ENCODE data around the gene TPSB2. TPM values are rescaled to one million over a fixed set of nuclear protein-coding genes. Genes with fewer than 3 reads are reported as not detected.
"Not testable (repeated sequence)": the region's sequence is repeated elsewhere in the genome, so short reads cannot be mapped to it uniquely, and the experiment has no call there.

Gene TPSB2
- total RNA-seq, 1 donor from 2014 or later, result 3.6 TPM

DNA sequence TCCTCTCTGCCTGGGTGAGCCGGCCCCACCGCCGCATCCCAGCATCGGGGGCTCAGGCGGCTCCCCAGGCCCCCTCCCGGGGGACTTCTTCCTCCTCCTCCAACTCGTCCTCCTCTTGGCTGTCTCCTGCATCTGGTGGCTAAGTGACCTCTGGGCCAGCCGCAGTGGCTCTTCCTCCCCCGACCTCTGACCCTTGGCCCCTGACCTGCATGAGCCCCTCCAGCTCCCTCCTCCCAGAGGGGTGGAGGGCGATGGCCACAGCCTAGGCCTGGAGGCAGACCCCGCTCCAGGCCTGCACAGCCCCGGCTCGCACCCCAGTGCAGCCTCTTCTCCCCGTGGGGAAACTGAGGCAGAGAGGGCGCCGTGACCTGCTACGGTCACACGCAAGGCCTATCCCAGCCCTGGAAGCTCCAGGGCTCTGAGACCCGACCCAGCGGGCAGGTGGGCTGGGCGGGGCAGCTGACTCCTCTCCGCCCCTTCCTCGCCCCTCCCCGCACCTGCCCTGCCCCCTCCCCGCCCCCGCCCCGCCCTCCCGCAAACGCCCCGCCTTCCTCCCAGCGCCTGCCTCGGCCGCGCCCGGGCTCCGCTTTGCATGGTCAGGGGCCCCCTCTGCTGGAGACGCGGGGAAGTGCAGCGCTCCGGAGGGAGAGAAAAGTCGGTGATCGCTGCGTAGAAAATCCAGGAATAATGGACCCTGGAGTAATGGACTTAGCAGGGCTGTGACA lies 19.2 kb upstream of the TPSB2 start:
- H3K4me1 ChIP-seq; DNase-seq; intact Hi-C loops (cut with micrococcal nuclease); H3K27ac ChIP-seq (replicated peaks); H3K36me3 ChIP-seq; H3K4me3 ChIP-seq; H3K9me3 ChIP-seq (replicated peaks): not testable (repeated sequence)
- peaks cover 23% of the 10 kb centered on the region for H3K27me3 ChIP-seq (ENCODE audit: low read depth)

DNA sequence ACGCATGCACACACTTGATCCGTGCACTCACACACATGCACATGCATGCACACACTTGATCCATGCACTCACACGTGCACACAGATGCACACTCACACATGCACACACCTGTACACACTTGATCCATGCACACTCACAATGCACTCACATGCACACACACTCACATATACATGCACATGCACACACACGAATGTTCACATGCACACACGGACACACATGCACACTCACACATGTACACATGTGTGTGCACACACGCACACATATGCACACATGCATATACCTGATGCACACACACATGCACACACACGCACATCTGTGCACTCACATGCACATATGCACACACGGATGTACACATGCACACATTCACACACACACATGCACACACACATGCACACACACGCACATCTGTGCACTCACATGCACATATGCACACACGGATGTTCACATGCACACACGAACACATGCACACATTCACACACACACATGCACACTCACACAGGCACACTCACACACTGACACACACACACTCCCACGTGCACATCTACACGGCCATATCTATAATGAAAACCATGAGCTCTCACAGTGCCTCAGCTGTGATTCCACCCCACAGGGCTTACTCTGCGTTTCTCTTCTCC lies 18.0 kb upstream of the TPSB2 start:
- H3K27me3 ChIP-seq (ENCODE audit: low read depth), result peaks cover 28% of the 10 kb centered on the region
- DNase-seq; H3K27ac ChIP-seq (replicated peaks); H3K4me3 ChIP-seq; intact Hi-C loops (cut with micrococcal nuclease); H3K4me1 ChIP-seq; H3K36me3 ChIP-seq; H3K9me3 ChIP-seq (replicated peaks): not testable (repeated sequence)

DNA sequence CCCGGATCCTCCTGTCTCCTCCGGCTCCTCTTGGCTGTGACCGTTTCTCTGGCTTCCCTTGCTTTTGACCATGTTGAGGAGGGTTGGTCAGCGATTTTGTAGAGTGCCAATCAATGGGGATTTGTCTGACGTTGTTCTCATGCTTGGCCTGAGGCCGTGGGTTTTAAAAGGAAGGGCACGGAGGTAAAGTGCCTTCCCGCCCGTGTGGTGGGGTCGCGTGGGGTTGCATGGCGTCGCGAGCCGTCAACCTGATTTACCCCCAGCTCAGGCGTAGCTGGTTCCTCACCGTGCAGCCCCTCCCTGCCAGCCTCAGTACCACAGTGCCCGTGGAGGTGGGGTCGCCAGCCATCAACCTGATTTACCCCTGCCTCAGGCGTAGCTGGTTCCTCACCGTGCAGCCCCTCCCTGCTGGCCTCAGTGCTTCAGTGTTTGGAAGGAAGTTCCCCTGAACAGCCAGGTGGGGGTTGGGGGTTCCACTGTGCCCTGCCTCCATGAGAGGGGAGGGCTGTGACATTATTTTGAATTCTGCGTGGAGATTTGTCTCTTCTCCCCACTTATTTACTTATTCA lies 15.6 kb upstream of the TPSB2 start:
- no peaks in the 10 kb centered on the region for H3K4me1 ChIP-seq
- H3K4me3 ChIP-seq, result no peak overlapping the region
- H3K36me3 ChIP-seq, result no peaks in the 10 kb centered on the region
- no peak for DNase-seq
- TF ChIP-seq, protein P1, sequence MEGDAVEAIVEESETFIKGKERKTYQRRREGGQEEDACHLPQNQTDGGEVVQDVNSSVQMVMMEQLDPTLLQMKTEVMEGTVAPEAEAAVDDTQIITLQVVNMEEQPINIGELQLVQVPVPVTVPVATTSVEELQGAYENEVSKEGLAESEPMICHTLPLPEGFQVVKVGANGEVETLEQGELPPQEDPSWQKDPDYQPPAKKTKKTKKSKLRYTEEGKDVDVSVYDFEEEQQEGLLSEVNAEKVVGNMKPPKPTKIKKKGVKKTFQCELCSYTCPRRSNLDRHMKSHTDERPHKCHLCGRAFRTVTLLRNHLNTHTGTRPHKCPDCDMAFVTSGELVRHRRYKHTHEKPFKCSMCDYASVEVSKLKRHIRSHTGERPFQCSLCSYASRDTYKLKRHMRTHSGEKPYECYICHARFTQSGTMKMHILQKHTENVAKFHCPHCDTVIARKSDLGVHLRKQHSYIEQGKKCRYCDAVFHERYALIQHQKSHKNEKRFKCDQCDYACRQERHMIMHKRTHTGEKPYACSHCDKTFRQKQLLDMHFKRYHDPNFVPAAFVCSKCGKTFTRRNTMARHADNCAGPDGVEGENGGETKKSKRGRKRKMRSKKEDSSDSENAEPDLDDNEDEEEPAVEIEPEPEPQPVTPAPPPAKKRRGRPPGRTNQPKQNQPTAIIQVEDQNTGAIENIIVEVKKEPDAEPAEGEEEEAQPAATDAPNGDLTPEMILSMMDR (IDR thresholded peaks at IDR 0.05; ENCODE audit: borderline replicate concordance), result no peak
- peaks cover 28% of the 10 kb centered on the region for H3K27me3 ChIP-seq (ENCODE audit: low read depth)
- intact Hi-C loops (cut with micrococcal nuclease), result no loop called here
- H3K27ac ChIP-seq (replicated peaks), result no peak overlapping the region
- no peaks in the 10 kb centered on the region for H3K9me3 ChIP-seq (replicated peaks)

DNA sequence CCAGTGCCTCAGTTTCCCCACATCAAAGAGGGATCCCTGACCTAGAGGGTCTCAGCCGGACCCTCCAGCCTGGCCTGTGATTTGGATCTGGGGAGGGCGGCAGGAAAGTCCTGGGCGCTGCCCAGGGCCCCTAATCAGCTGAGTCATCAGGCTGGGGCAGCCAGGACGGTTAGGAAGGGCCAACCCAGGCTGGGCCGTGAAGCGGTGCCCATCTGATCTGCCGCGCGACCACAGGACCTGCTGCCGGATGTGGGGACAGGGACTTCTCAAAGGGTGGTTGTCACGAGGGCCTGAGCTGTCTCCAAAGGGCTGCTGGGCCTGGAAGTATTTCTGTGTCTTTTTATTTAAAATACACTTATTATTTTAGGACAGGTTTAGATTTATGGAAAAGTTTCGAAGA lies 14.9 kb upstream of the TPSB2 start:
- H3K9me3 ChIP-seq (replicated peaks), result no peaks in the 10 kb centered on the region
- no peak overlapping the region for H3K27ac ChIP-seq (replicated peaks)
- H3K36me3 ChIP-seq, result no peaks in the 10 kb centered on the region
- TF ChIP-seq, protein P1 (IDR thresholded peaks at IDR 0.05; ENCODE audit: borderline replicate concordance), result no peak
- intact Hi-C loops (cut with micrococcal nuclease), result no loop called here
- peaks cover 28% of the 10 kb centered on the region for H3K27me3 ChIP-seq (ENCODE audit: low read depth)
- no peak for DNase-seq
- no peaks in the 10 kb centered on the region for H3K4me1 ChIP-seq
- H3K4me3 ChIP-seq, result no peak overlapping the region

DNA sequence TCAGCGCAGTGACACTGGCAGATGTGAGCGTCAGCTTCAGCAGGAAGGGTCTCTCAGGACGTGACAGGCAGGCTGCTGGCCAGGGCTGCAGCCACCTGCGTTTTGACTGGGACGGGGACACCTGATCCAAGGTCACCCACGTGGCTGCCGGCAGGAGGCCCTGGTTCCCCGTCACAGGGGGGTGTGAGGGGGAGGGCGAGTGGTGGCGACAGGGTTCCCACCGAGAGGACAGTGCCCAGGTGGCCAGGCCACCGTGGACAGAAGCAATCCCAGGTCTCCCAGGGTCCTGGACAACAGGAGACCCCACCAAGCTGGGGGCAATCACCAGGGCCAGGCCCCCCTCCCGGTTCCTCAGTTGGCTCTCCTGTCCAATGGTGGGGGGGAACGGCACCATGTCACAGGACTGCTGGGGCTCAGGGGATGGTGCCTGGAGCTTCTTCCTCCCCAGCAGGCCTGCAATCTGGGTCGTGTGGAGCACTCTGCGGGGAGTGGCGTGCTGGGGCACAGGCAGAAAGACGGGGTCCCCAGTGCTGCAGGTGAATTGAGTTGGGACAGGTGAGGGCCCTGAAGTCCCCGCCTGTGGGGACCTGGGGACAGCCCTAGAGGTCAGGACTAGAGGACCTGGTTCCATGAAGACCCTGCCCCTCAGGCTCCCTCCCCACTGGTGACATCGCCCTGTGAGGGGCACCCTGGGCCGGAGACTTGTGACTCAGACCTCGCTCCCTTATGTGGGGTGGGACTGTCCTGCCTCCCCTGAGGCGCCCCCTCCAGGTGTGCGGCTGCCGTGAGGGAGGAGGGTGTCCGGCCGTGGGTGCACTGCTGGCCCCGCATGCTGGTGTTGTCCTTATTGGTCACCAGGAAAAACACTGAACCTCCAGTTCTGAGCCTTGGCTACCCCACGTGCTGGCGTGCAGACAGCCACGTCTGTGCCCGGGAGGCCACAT lies 14.2 kb upstream of the TPSB2 start:
- intact Hi-C loops (cut with micrococcal nuclease); DNase-seq: not testable (repeated sequence)

DNA sequence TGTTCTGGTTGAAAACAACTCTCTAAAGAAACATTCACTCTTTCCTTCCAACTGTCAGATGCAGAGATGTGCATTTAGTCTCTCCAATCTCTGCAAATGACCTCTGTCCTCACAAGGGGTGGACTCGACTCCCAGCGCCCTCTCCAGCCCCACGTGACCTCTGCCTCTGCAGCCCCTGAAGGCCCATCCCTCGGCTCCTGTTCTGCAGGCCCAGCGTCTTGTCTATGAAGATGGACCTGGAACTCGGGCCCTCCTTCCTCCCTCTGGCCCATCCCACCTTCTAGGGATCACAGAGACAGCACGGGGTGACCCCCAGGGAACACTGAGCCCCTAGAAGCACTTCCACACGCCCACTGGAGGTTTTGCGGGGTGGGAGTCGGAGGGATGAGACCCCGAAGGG lies 13.4 kb upstream of the TPSB2 start:
- H3K27me3 ChIP-seq (ENCODE audit: low read depth), result peaks cover 28% of the 10 kb centered on the region
- H3K9me3 ChIP-seq (replicated peaks); H3K4me1 ChIP-seq; H3K4me3 ChIP-seq; DNase-seq; H3K27ac ChIP-seq (replicated peaks); H3K36me3 ChIP-seq; intact Hi-C loops (cut with micrococcal nuclease): not testable (repeated sequence)

More for the DNA sequence above, 14.2 kb upstream of the TPSB2 start:
- H3K27ac ChIP-seq (replicated peaks); H3K36me3 ChIP-seq; H3K4me1 ChIP-seq; H3K9me3 ChIP-seq (replicated peaks); H3K4me3 ChIP-seq: not testable (repeated sequence)
- peaks cover 28% of the 10 kb centered on the region for H3K27me3 ChIP-seq (ENCODE audit: low read depth)

DNA sequence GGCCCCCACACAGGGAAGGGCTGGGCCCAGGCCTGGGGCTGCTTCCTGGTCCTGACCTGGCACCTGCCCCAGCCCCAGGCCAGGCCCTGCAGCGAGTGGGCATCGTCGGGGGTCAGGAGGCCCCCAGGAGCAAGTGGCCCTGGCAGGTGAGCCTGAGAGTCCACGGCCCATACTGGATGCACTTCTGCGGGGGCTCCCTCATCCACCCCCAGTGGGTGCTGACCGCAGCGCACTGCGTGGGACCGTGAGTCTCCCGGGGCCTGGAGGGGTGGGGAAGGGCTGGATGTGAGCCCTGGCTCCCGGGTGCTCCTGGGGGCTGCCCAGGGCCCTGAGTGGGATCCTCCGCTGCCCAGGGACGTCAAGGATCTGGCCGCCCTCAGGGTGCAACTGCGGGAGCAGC lies 11.1 kb upstream of the TPSB2 start:
- not testable (repeated sequence) for H3K4me3 ChIP-seq

DNA sequence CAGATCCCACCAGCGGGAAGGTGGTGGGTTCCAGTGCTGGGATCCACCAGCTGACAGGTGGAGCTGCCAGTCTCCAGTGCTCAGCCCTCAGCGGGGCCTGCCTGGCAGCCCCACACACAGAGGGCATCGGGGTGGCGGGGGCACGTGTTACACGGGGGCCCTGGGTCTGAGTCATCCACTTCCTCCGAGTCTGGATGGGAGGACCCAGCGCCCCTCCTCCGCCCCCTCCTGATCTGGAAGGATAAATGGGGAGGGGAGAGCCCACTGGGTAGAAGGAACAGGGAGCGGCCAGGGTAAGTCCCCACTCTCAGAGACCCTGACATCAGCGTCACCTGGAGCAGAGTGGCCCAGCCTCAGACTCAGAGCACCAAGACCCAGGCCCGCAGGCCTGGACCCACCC lies 10.5 kb upstream of the TPSB2 start, which contains the start of gene TPSAB1:
TPSAB1 (plus strand) TSS at position 270 of the 400 bp plus-strand sequence. CDS start 234 bp downstream, outside the sequence.
- H3K9me3 ChIP-seq (replicated peaks); H3K27ac ChIP-seq (replicated peaks); DNase-seq; H3K4me1 ChIP-seq; H3K36me3 ChIP-seq; intact Hi-C loops (cut with micrococcal nuclease); H3K4me3 ChIP-seq: not testable (repeated sequence)
- H3K27me3 ChIP-seq (ENCODE audit: low read depth), result peaks cover 12% of the 10 kb centered on the region

More for the DNA sequence above, 11.1 kb upstream of the TPSB2 start:
- H3K27me3 ChIP-seq (ENCODE audit: low read depth), result peaks cover 19% of the 10 kb centered on the region
- DNase-seq; H3K36me3 ChIP-seq; H3K9me3 ChIP-seq (replicated peaks); H3K4me1 ChIP-seq; H3K27ac ChIP-seq (replicated peaks); intact Hi-C loops (cut with micrococcal nuclease): not testable (repeated sequence)

DNA sequence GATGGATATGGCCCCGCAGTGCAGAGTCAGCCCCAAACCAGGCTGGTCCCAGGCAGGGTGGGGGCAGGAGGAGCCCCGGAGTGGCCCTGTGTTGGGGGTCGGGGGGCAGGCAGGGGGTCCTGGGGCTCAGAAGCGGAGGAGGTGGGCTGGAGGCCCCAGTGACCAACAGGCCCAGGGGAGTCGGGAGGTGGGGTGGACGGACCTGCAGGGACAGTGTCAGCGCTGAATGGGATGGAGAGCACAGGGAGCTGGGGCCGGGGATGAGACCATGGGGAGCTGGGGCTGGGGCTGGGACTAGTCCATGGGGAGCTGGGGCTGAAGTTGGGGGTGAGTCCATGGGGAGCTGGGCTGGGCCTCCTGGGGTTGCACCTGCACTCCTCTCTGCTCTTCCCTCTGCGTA lies 9.6 kb upstream of the TPSB2 start:
- H3K9me3 ChIP-seq (replicated peaks); DNase-seq; intact Hi-C loops (cut with micrococcal nuclease): not testable (repeated sequence)

DNA sequence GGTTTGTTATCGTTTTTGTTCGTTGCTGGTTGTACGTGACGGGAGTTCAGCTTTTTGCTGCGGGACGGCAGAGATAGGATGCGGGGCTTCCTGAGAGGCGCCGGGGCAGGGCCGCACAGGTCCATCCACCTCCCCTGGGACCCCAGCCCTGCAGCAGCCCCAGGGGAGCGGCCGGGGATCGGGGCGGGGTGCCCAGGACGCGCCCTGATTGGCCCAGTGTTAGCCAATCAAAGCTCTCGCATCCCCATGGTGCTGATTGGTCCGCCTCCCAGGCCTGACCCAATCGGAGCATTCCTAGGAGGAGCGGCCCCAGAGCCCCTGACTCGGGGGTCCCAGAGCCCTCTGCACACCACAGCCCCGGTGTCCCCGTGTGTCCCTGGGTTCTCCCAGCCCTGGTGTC lies 8.9 kb upstream of the TPSB2 start:
- DNase-seq; H3K4me1 ChIP-seq; H3K36me3 ChIP-seq; H3K27ac ChIP-seq (replicated peaks); intact Hi-C loops (cut with micrococcal nuclease); H3K27me3 ChIP-seq (ENCODE audit: low read depth); H3K4me3 ChIP-seq; H3K9me3 ChIP-seq (replicated peaks): not testable (repeated sequence)

More for the DNA sequence above, 9.6 kb upstream of the TPSB2 start:
- H3K36me3 ChIP-seq; H3K27ac ChIP-seq (replicated peaks); H3K4me3 ChIP-seq; H3K27me3 ChIP-seq (ENCODE audit: low read depth); H3K4me1 ChIP-seq: not testable (repeated sequence)
